ENCODE measurements around the gene TDRD12.

GRCh38 chr19:32789429-32789828 lies 69.9 kb downstream of the TDRD12 start:
- TF ChIP-seq, protein P1, sequence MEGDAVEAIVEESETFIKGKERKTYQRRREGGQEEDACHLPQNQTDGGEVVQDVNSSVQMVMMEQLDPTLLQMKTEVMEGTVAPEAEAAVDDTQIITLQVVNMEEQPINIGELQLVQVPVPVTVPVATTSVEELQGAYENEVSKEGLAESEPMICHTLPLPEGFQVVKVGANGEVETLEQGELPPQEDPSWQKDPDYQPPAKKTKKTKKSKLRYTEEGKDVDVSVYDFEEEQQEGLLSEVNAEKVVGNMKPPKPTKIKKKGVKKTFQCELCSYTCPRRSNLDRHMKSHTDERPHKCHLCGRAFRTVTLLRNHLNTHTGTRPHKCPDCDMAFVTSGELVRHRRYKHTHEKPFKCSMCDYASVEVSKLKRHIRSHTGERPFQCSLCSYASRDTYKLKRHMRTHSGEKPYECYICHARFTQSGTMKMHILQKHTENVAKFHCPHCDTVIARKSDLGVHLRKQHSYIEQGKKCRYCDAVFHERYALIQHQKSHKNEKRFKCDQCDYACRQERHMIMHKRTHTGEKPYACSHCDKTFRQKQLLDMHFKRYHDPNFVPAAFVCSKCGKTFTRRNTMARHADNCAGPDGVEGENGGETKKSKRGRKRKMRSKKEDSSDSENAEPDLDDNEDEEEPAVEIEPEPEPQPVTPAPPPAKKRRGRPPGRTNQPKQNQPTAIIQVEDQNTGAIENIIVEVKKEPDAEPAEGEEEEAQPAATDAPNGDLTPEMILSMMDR (IDR thresholded peaks at IDR 0.05), result no peak
- no peak for TF ChIP-seq POLR2A (IDR thresholded peaks at IDR 0.05)

All from thyroid gland (tissue), 4 donors.